H1 (cell line): ENCODE results near the gene PABPN1. TPM values are rescaled to one million over a fixed set of nuclear protein-coding genes. Genes with fewer than 3 reads are reported as not detected.

Experiments
- ASH2L ChIP-seq: fragments of 200-600, 300-600 bp; sonication (generic); IDR thresholded peaks from one replicate; pipeline ENCODE4 v1.7.1; 2017; ENCODE audit warnings: low read length
- BRCA1 ChIP-seq: IDR thresholded peaks from 2 replicates; pipeline ENCODE4 v1.6.1; 2012; ENCODE audit warnings: low read depth, low read length, improper control_type of control experiment
- CHD1 ChIP-seq: IDR thresholded peaks from 2 replicates; pipeline ENCODE4 v1.6.1; 2012; ENCODE audit warnings: low read depth, low read length, improper control_type of control experiment
- CHD2 ChIP-seq: IDR thresholded peaks from 2 replicates; pipeline ENCODE4 v1.6.1; 2012; ENCODE audit warnings: low read length, improper control_type of control experiment
- CREB1 ChIP-seq: IDR thresholded peaks from 2 replicates; pipeline ENCODE4 v1.6.1; 2012; ENCODE audit warnings: inconsistent platforms
- EP300 ChIP-seq, 2 experiments: IDR thresholded peaks; 1 replicate in 1 of 2; 2 replicates in 1 of 2; pipeline ENCODE4 v1.6.1; 2011 to 2012; ENCODE audit warnings: low read depth in 2 of 2, low read length in 2 of 2, mild to moderate bottlenecking in 2 of 2, borderline replicate concordance in 1 of 2, inconsistent platforms in 1 of 2, moderate library complexity in 1 of 2
- EZH2 ChIP-seq: fragments of 200-600 bp; sonication (generic); IDR thresholded peaks from 2 replicates; pipeline ENCODE4 v1.7.1; 2012; ENCODE audit warnings: low read depth, mild to moderate bottlenecking, moderate library complexity, low read length, inconsistent platforms; ENCODE audit not compliant: severe bottlenecking
- GTF2F1 ChIP-seq: IDR thresholded peaks from 2 replicates; pipeline ENCODE4 v1.6.1; 2012; ENCODE audit warnings: low read depth, low read length, improper control_type of control experiment, borderline replicate concordance
- HDAC2 ChIP-seq, 2 experiments: fragments of 300-600 bp in 1 of 2; sonication (generic) in 1 of 2; IDR thresholded peaks; 2 replicates each; pipeline ENCODE4 v1.6.1; 2011 to 2012; ENCODE audit warnings: low read depth in 2 of 2, low read length in 2 of 2, mild to moderate bottlenecking in 2 of 2, moderate library complexity in 2 of 2, borderline replicate concordance in 1 of 2, inconsistent platforms in 1 of 2
- JUN ChIP-seq: IDR thresholded peaks from 2 replicates; pipeline ENCODE4 v1.6.1; 2011; ENCODE audit warnings: low read depth, mild to moderate bottlenecking, improper control_type of control experiment, low read length
- KDM5A ChIP-seq: fragments of 200-600 bp; IDR thresholded peaks from 2 replicates; pipeline ENCODE4 v1.7.1; 2012; ENCODE audit warnings: mild to moderate bottlenecking, low read length, inconsistent platforms, mixed read lengths
- NANOG ChIP-seq: IDR thresholded peaks from 2 replicates; pipeline ENCODE4 v1.6.1; 2011; ENCODE audit warnings: low read length, low read depth, mild to moderate bottlenecking, inconsistent platforms; ENCODE audit not compliant: insufficient read depth, poor library complexity, severe bottlenecking
- NRF1 ChIP-seq: IDR thresholded peaks from 2 replicates; pipeline ENCODE4 v1.6.1; 2011; ENCODE audit warnings: mild to moderate bottlenecking, low read depth, low read length, improper control_type of control experiment
- PHF8 ChIP-seq: fragments of 200-600 bp; sonication (generic); conservative IDR thresholded peaks from 2 replicates; pipeline ENCODE4 v1.7.1; 2012; ENCODE audit warnings: low read depth, mild to moderate bottlenecking, inconsistent platforms, low read length, moderate library complexity
- RAD21 ChIP-seq, 2 experiments: IDR thresholded peaks in 1 of 2; conservative IDR thresholded peaks in 1 of 2; 2 replicates each; pipeline ENCODE4 v1.6.1; 2011; ENCODE audit warnings: low read depth in 2 of 2, low read length in 2 of 2, improper control_type of control experiment in 1 of 2, inconsistent platforms in 1 of 2, mild to moderate bottlenecking in 1 of 2, moderate library complexity in 1 of 2
- RBBP5 ChIP-seq: IDR thresholded peaks from 2 replicates; pipeline ENCODE4 v1.7.1; 2012; ENCODE audit warnings: low read depth, mild to moderate bottlenecking, inconsistent platforms, low read length, moderate library complexity, borderline replicate concordance
- SAP30 ChIP-seq: fragments of 300-600 bp; sonication (generic); IDR thresholded peaks from 2 replicates; pipeline ENCODE4 v1.7.1; 2012; ENCODE audit warnings: low read length, moderate library complexity, mild to moderate bottlenecking, inconsistent platforms; ENCODE audit not compliant: insufficient read depth, insufficient replicate concordance
- SIN3A ChIP-seq, 2 experiments: IDR thresholded peaks in 1 of 2; conservative IDR thresholded peaks in 1 of 2; 2 replicates each; pipeline ENCODE4 v1.6.1; 2011 to 2012; ENCODE audit warnings: low read length in 2 of 2, improper control_type of control experiment in 1 of 2, low read depth in 1 of 2, mild to moderate bottlenecking in 1 of 2
- SP1 ChIP-seq: IDR thresholded peaks from 2 replicates; pipeline ENCODE4 v1.6.1; 2011; ENCODE audit warnings: low read depth, low read length
- SP2 ChIP-seq: IDR thresholded peaks from 2 replicates; pipeline ENCODE4 v1.6.1; 2012; ENCODE audit warnings: mild to moderate bottlenecking, low read length, inconsistent platforms
- SRF ChIP-seq: IDR thresholded peaks from 2 replicates; pipeline ENCODE4 v1.6.1; 2011; ENCODE audit warnings: mild to moderate bottlenecking, low read depth, low read length, moderate library complexity
- SUZ12 ChIP-seq: fragments of 200-600 bp; sonication (generic); IDR thresholded peaks from 2 replicates; pipeline ENCODE4 v1.6.1; 2012; ENCODE audit warnings: mild to moderate bottlenecking, inconsistent platforms, low read length, moderate library complexity, mixed read lengths
- ZNF274 ChIP-seq: IDR thresholded peaks from 2 replicates; pipeline ENCODE4 v1.7.0; 2012; ENCODE audit warnings: low read length, borderline replicate concordance; ENCODE audit errors: extremely low read depth
- polyA plus RNA-seq, 7 experiments: library from polyadenylated mRNA; depleted of rRNA in 3 of 7; stranded (reverse) in 5 of 7; unstranded in 2 of 7; fragments of >200 nt in 5 of 7; fragments of 200-250 nt in 2 of 7; gene quantifications; 1 replicate in 5 of 7; 2 replicates in 1 of 7; 4 replicates in 1 of 7; pipeline versions ENCODE4 v1.2.1 to v1.2.3, GENCODE V29; 2011 to 2013; ENCODE audit warnings: missing spikeins in 2 of 7, mixed read lengths in 2 of 7
- total RNA-seq: library from RNA; stranded (reverse); fragmentation: NEBNext Ultra II Directional; extraction: Animal tissue kit (Norgen Biotek cat#: 25700); gene quantifications from 2 replicates; pipeline ENCODE4 v1.2.1, GENCODE V29; 2021

The PABPN1 gene
- total and polyA plus RNA-seq, 2 of the 8 experiments (the other 6 are each of a cell fraction or from before 2014, with no cell fraction given) = 300 to 331 TPM

DNA sequence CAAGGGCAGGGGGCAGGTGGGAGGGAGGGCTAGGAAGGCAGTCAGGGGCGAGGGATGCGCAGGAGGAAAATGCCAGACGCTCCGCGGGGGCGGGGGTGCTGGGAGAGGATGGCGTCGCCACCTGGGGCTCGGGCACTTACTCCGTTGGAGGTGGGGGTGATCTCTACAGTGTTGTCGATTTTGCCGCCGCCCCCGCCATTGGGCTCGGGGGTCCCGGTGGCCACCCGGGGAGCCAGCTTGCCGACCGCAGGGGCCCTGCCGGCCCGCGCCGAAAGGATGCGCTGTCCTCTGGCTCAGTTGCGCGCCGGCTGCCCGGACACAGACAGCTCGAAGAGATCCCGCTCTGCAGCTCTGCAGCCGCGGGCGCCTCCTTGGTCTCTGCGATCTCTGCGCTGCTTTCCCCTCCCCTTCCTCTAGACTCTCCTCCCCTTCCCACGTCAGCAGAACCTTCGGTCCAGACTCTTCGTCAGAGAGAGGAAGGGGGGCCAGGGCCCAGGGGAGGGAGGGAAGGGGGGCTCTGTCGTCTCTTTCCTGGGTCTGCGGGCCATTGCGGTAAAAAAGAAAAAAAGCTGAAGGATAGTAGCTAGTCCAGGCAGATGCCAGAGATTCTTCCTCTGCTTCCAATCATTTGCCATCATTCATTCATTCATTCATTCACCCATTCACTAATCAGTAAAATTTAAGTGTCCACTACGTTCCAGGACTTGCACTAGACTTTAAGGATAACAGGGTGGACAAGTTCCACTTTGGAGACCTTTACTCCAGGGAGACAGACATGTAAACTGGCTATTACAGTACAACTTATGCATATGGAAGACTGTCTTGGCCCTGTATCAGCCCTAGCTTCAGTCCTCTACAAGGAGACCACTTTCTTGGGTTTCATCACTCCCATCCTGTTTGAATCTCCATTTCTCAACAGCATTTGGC, 31.5 kb downstream of the PABPN1 start, which contains the start of gene SLC22A17 (continued):
- TF ChIP-seq NRF1 = no peak
- peak; percentile 57 to 62; a peak in 2 of 4 replicates for TF ChIP-seq SIN3A (conservative IDR thresholded peaks at IDR 0.05 in 1 of 2, IDR thresholded peaks at IDR 0.05 in 1 of 2; ENCODE audit: low read depth in 1 of 2, low read length in 2 of 2)
- TF ChIP-seq EZH2 = no peak
- TF ChIP-seq ZNF274 = no peak
- TF ChIP-seq RAD21 (IDR thresholded peaks at IDR 0.05 in 1 of 2, conservative IDR thresholded peaks at IDR 0.05 in 1 of 2; ENCODE audit: low read depth in 2 of 2, low read length in 2 of 2) = peak in 1 of 2 experiments; percentile 16; a peak in 1 of 4 replicates
- no peak for TF ChIP-seq NANOG
- no peak for TF ChIP-seq BRCA1
- TF ChIP-seq CHD2 = no peak
- TF ChIP-seq CREB1 = peak; percentile 87
- TF ChIP-seq SAP30 = no peak
- TF ChIP-seq SP1 = no peak
- no peak for TF ChIP-seq RBBP5
- peak; percentile 62 for TF ChIP-seq ASH2L
- TF ChIP-seq SUZ12 = no peak
- no peak for TF ChIP-seq GTF2F1
- TF ChIP-seq KDM5A = no peak
- TF ChIP-seq JUN = no peak
- TF ChIP-seq HDAC2 (IDR thresholded peaks at IDR 0.05; ENCODE audit: borderline replicate concordance in 1 of 2, low read depth in 2 of 2, low read length in 2 of 2) = no peak
- TF ChIP-seq CHD1 = no peak
- TF ChIP-seq SRF = no peak
- peak; percentile 67 for TF ChIP-seq PHF8
- TF ChIP-seq EP300 (IDR thresholded peaks at IDR 0.05; ENCODE audit: borderline replicate concordance in 1 of 2, low read depth in 2 of 2, low read length in 2 of 2) = no peak
- TF ChIP-seq SP2 = no peak
